ENCODE measurements around the gene CACNB4.

DNA sequence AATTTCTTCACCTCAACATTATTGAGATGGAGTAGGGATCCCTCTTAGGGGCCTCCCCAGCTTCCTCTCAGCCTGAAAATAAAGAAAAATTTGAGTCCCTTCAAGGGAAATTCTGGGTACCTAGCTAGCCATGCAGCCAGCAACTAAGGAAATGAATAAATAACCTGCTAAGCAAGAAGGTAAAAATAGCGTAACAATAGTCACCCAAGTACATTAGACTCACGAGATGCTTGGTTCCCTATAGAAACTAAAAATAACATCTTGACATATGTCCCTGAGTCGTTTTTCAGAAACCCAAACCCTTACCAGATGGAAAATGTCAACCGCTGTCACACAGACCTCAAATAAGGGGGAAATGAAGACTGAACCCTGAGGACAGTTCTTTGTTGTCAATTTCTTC is 51.9 kb downstream of the CACNB4 start:
- no peak for TF ChIP-seq POLR2AphosphoS5 (IDR thresholded peaks at IDR 0.05)
- no peak for TF ChIP-seq EP300 (IDR thresholded peaks at IDR 0.05; ENCODE audit: low read depth)
